H9 (cell line): ENCODE measurements around the gene BARHL2. TPM values are rescaled to one million over a fixed set of nuclear protein-coding genes. Genes with fewer than 3 reads are reported as not detected.
A peak's percentile ranks its signal among the peaks of the same experiment; 100 is the strongest.

ENCODE experiments used
- DNase-seq: peaks from one replicate; pipeline ENCODE4 v3.0.0-alpha.2; 2017
- H2AFZ ChIP-seq: one replicate; pipeline ENCODE4 v1.6.1; 2013; ENCODE audit warnings: mild to moderate bottlenecking, low read length, control low read depth, moderate library complexity
- H2AK5ac ChIP-seq: 2 replicates; pipeline ENCODE4 v1.6.1; 2013; ENCODE audit warnings: low read length, control low read depth, mixed read lengths; ENCODE audit not compliant: insufficient read length
- H2BK120ac ChIP-seq: one replicate; pipeline ENCODE4 v1.6.1; 2013; ENCODE audit warnings: low read depth, mild to moderate bottlenecking, low read length, control low read depth, inconsistent platforms; ENCODE audit not compliant: poor library complexity, severe bottlenecking
- H2BK12ac ChIP-seq: 2 replicates; pipeline ENCODE4 v1.6.1; 2013; ENCODE audit warnings: low read length, control low read depth, mixed read lengths, low read depth; ENCODE audit not compliant: insufficient read length
- H2BK15ac ChIP-seq: 2 replicates; pipeline ENCODE4 v1.6.1; 2013; ENCODE audit warnings: low read depth, low read length, control low read depth
- H2BK20ac ChIP-seq: one replicate; pipeline ENCODE4 v1.6.1; 2013; ENCODE audit warnings: low read depth, mild to moderate bottlenecking, low read length, control low read depth, inconsistent platforms; ENCODE audit not compliant: poor library complexity, severe bottlenecking
- H2BK5ac ChIP-seq: 2 replicates; pipeline ENCODE4 v1.6.1; 2013; ENCODE audit warnings: low read length, control low read depth, mixed read lengths; ENCODE audit not compliant: insufficient read length
- H3K14ac ChIP-seq: 2 replicates; pipeline ENCODE4 v1.6.1; 2013; ENCODE audit warnings: low read length, control low read depth; ENCODE audit not compliant: insufficient read depth
- H3K18ac ChIP-seq: 2 replicates; pipeline ENCODE4 v1.6.1; 2013; ENCODE audit warnings: low read depth, mild to moderate bottlenecking, mixed read lengths, low read length, control low read depth; ENCODE audit not compliant: insufficient read length
- H3K23ac ChIP-seq: 2 replicates; pipeline ENCODE4 v1.6.1; 2013; ENCODE audit warnings: low read length, control low read depth, mixed read lengths, low read depth; ENCODE audit not compliant: insufficient read length
- H3K23me2 ChIP-seq: 2 replicates; pipeline ENCODE4 v1.6.1; 2013; ENCODE audit warnings: low read depth, mild to moderate bottlenecking, mixed read lengths, low read length, control low read depth; ENCODE audit not compliant: insufficient read length, poor library complexity, severe bottlenecking
- H3K27ac ChIP-seq: 2 replicates; pipeline ENCODE4 v1.5.1; 2013; ENCODE audit warnings: low read length, control low read depth, mixed read lengths, low read depth; ENCODE audit not compliant: insufficient read length
- H3K27me3 ChIP-seq: 2 replicates; pipeline ENCODE4 v1.6.1; 2013; ENCODE audit warnings: low read length, control low read depth, inconsistent platforms; ENCODE audit not compliant: insufficient read depth
- H3K4ac ChIP-seq: 2 replicates; pipeline ENCODE4 v1.6.1; 2013; ENCODE audit warnings: low read depth, mild to moderate bottlenecking, control low read depth, inconsistent platforms, low read length, moderate library complexity
- H3K4me1 ChIP-seq: 2 replicates; pipeline ENCODE4 v1.6.1; 2013; ENCODE audit warnings: low read length, control low read depth, inconsistent platforms; ENCODE audit not compliant: insufficient read depth
- H3K4me2 ChIP-seq: 2 replicates; pipeline ENCODE4 v1.6.1; 2013; ENCODE audit warnings: low read length, control low read depth, mixed read lengths; ENCODE audit not compliant: insufficient read length, insufficient read depth
- H3K56ac ChIP-seq: 2 replicates; pipeline ENCODE4 v1.6.1; 2013; ENCODE audit warnings: low read depth, mild to moderate bottlenecking, mixed read lengths, low read length, control low read depth; ENCODE audit not compliant: insufficient read length
- H3K79me1 ChIP-seq: 2 replicates; pipeline ENCODE4 v1.6.1; 2013; ENCODE audit warnings: low read depth, mild to moderate bottlenecking, moderate library complexity, low read length, control low read depth, inconsistent platforms; ENCODE audit not compliant: insufficient read depth, poor library complexity, severe bottlenecking
- H3K79me2 ChIP-seq: 2 replicates; pipeline ENCODE4 v1.6.1; 2013; ENCODE audit warnings: low read length, control low read depth, inconsistent platforms; ENCODE audit not compliant: insufficient read depth
- H3K9ac ChIP-seq: 2 replicates; pipeline ENCODE4 v1.6.1; 2013; ENCODE audit warnings: low read length, control low read depth, mixed read lengths; ENCODE audit not compliant: insufficient read length; ENCODE audit errors: extremely low read depth
- H3K9me3 ChIP-seq: one replicate; pipeline ENCODE4 v1.6.1; 2013; ENCODE audit warnings: low read depth, low read length, inconsistent platforms; ENCODE audit not compliant: control insufficient read depth
- H3T11ph ChIP-seq: one replicate; pipeline ENCODE4 v1.6.1; 2013; ENCODE audit warnings: mild to moderate bottlenecking, low read length, control low read depth, inconsistent platforms
- H4K20me1 ChIP-seq: one replicate; pipeline ENCODE4 v1.6.1; 2013; ENCODE audit not compliant: control insufficient read depth, insufficient read length, insufficient read depth
- H4K5ac ChIP-seq: 2 replicates; pipeline ENCODE4 v1.6.1; 2013; ENCODE audit warnings: low read depth, mild to moderate bottlenecking, mixed read lengths, low read length, control low read depth; ENCODE audit not compliant: insufficient read length
- H4K8ac ChIP-seq: replicated peaks from 2 replicates; pipeline ENCODE4 v1.6.1; 2013; ENCODE audit warnings: low read length, control low read depth, mixed read lengths, low read depth; ENCODE audit not compliant: insufficient read length
- H4K91ac ChIP-seq: 2 replicates; pipeline ENCODE4 v1.6.1; 2013; ENCODE audit warnings: low read depth, mild to moderate bottlenecking, moderate library complexity, mixed read lengths, low read length, control low read depth; ENCODE audit not compliant: insufficient read length
- H3K27ac Mint-ChIP-seq, 3 experiments: 2 replicates in 2 of 3; 3 replicates in 1 of 3; pipeline ENCODE4 v1.8.0; 2020 to 2021; ENCODE audit warnings: mixed read lengths in 3 of 3, mild to moderate bottlenecking in 1 of 3, moderate library complexity in 1 of 3
- H3K27me3 Mint-ChIP-seq: 2 replicates; pipeline ENCODE4 v1.8.0; 2021; ENCODE audit warnings: low read depth, mild to moderate bottlenecking, moderate library complexity, mixed read lengths
- H3K36me3 Mint-ChIP-seq, 3 experiments: 2 replicates in 2 of 3; 3 replicates in 1 of 3; pipeline ENCODE4 v1.8.0; 2020 to 2021; ENCODE audit warnings: low read depth in 3 of 3, mixed read lengths in 3 of 3; ENCODE audit not compliant: insufficient read depth in 1 of 3
- H3K4me1 Mint-ChIP-seq, 2 experiments: 2 replicates each; pipeline ENCODE4 v1.8.0; 2020; ENCODE audit warnings: mixed read lengths in 2 of 2
- H3K4me3 Mint-ChIP-seq, 2 experiments: 2 replicates in 1 of 2; 3 replicates in 1 of 2; pipeline ENCODE4 v1.8.0; 2020 to 2021; ENCODE audit warnings: mild to moderate bottlenecking in 2 of 2, mixed read lengths in 2 of 2, moderate library complexity in 1 of 2
- H3K9me3 Mint-ChIP-seq, 2 experiments: 2 replicates in 1 of 2; 3 replicates in 1 of 2; pipeline ENCODE4 v1.8.0; 2020; ENCODE audit warnings: mild to moderate bottlenecking in 2 of 2, mixed read lengths in 2 of 2, moderate library complexity in 1 of 2
- CTCF ChIP-seq: fragments of 200-600 bp; sonication (generic); conservative IDR thresholded peaks from 3 replicates; pipeline ENCODE4 v1.8.0; 2021; ENCODE audit warnings: antibody characterized with exemption, mild to moderate bottlenecking
- WGBS: extraction: QIAGEN DNeasy Blood & Tissue Kit; methylation state at CpG from one replicate; pipeline ENCODE4 v1.1.7; 2013; ENCODE audit warnings: missing lambda C conversion rate, low lambda C conversion rate, mixed read lengths; ENCODE audit not compliant: insufficient read length; ENCODE audit errors: extremely low coverage; 5-methylcytosine and 5-hydroxymethylcytosine counted together
- total RNA-seq: library from RNA; stranded (reverse); gene quantifications from 2 replicates; pipeline ENCODE4 v1.2.1, GENCODE V29; 2021

BARHL2 gene
- total RNA-seq, 1 experiment from 2014 or later, result not detected

GRCh38 chr1:90717356-90717664 is 208 bp upstream of the BARHL2 start:
- H3K4me2 ChIP-seq, result peak overlapping the region; percentile 41
- H3K4me1 Mint-ChIP-seq, result peaks cover 22 to 63% of the 10 kb centered on the region in 2 experiments
- peaks cover 84% of the 10 kb centered on the region for H3K27me3 ChIP-seq

More at GRCh38 chr1:90717356-90717664, 208 bp upstream of the BARHL2 start:
- Histone ChIP-seq H2AFZ (no peak overlapping the region), H3K79me2 (no peaks in the 10 kb centered on the region), H2BK120ac (no peak overlapping the region), H3K9ac (no peak overlapping the region), H3K18ac (no peak overlapping the region), H2AK5ac (no peak overlapping the region), H2BK20ac (no peak overlapping the region), H3K23ac (no peak overlapping the region), H3K9me3 (no peaks in the 10 kb centered on the region), H4K91ac (no peak overlapping the region), H3K23me2 (peaks cover 6% of the 10 kb centered on the region), H2BK5ac (no peak overlapping the region), H3K4ac (no peak overlapping the region), H4K5ac (no peak overlapping the region), H3T11ph (no peak overlapping the region), H2BK12ac (no peak overlapping the region), H2BK15ac (no peak overlapping the region), H4K20me1 (no peaks in the 10 kb centered on the region), H3K27ac (no peak overlapping the region), H3K14ac (no peak overlapping the region), H3K4me1 (peaks cover 2% of the 10 kb centered on the region; the same call in 1 of the 2 replicates), H3K56ac (no peak overlapping the region), H3K79me1 (no peaks in the 10 kb centered on the region), H4K8ac (no peak overlapping the region)
- peak overlapping the region; percentile 45 to 82 for H3K4me3 Mint-ChIP-seq
- WGBS, result no CpG with 5 or more reads among the region's 37 CpGs
- H3K27ac Mint-ChIP-seq, result no peak overlapping the region
- peak; percentile 32 for DNase-seq
- H3K27me3 Mint-ChIP-seq, result peaks cover 98% of the 10 kb centered on the region
- no peaks in the 10 kb centered on the region; a peak in 1 of 7 replicates for H3K36me3 Mint-ChIP-seq
- no peak for TF ChIP-seq CTCF
- peaks cover 9 to 14% of the 10 kb centered on the region in 2 experiments; a peak in 3 of 5 replicates for H3K9me3 Mint-ChIP-seq
